ENCODE results near the gene PIAS2. TPM values are rescaled to one million over a fixed set of nuclear protein-coding genes. Genes with fewer than 3 reads are reported as not detected.

PIAS2 gene
- polyA plus RNA-seq, 1 donor (not counting 4 experiments of a cell fraction or from before 2014, with no cell fraction given) = 11.4 TPM

DNA sequence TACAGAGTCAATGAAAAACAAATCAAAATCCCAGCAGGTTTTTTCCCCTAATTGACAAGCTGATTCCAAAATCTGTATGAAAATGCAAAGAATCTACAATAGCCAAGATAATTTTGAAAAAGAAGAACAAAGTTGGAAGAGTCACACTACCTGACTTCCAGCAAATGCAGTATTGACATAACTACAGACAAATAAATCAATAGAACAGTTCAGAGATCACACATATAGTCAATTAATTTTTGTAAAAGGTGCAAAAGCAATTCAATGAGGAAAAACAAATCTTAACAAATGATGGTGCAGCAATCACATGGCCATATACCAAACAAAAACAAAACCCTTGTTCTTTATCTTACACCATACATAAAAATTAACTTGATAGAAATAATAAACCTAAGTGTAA, 85.9 kb downstream of the PIAS2 start:
- Histone ChIP-seq H3K79me2 (ENCODE audit: control insufficient read depth, insufficient read depth, low read length) (no peaks in the 10 kb centered on the region), H3K27me3 (ENCODE audit: control insufficient read depth, extremely low read depth, insufficient read depth, low read length) (no peaks in the 10 kb centered on the region), H3K36me3 (ENCODE audit: control insufficient read depth in 2 of 2, extremely low read depth in 1 of 2, insufficient read depth in 2 of 2, low read length in 2 of 2) (peaks cover 0 to 5% of the 10 kb centered on the region in 2 experiments), H2AFZ (ENCODE audit: control insufficient read depth, low read length) (no peak overlapping the region), H4K20me1 (ENCODE audit: control insufficient read depth, extremely low read depth, insufficient read depth, low read length) (no peaks in the 10 kb centered on the region), H3K4me1 (ENCODE audit: control insufficient read depth, extremely low read depth, insufficient read depth, low read length) (no peaks in the 10 kb centered on the region), H3K9me3 (ENCODE audit: control insufficient read depth, low read depth, low read length) (no peaks in the 10 kb centered on the region), H3K4me2 (ENCODE audit: control insufficient read depth, extremely low read depth, insufficient read depth, low read depth, low read length) (no peak overlapping the region), H3K27ac (ENCODE audit: control insufficient read depth, insufficient read depth, low read length) (no peak overlapping the region), H3K9ac (ENCODE audit: control insufficient read depth, extremely low read depth, insufficient read depth, low read length) (no peak overlapping the region), H3K9me1 (ENCODE audit: control insufficient read depth, extremely low read depth, insufficient read depth, low read length) (no peaks in the 10 kb centered on the region), H3K4me3 (ENCODE audit: control insufficient read depth in 2 of 3, extremely low read depth in 1 of 3, insufficient read depth in 2 of 3, low read depth in 1 of 3, low read length in 3 of 3) (no peak overlapping the region)
- dilution Hi-C loops (cut with MboI; ENCODE audit: extremely low pct_ligation_motif_present, low sequenced_read_pairs) = no loop called here
- DNase-seq (ENCODE audit: low read depth, low spot score) (no peak), FAIRE-seq (no peak)
- TF ChIP-seq, protein P1, sequence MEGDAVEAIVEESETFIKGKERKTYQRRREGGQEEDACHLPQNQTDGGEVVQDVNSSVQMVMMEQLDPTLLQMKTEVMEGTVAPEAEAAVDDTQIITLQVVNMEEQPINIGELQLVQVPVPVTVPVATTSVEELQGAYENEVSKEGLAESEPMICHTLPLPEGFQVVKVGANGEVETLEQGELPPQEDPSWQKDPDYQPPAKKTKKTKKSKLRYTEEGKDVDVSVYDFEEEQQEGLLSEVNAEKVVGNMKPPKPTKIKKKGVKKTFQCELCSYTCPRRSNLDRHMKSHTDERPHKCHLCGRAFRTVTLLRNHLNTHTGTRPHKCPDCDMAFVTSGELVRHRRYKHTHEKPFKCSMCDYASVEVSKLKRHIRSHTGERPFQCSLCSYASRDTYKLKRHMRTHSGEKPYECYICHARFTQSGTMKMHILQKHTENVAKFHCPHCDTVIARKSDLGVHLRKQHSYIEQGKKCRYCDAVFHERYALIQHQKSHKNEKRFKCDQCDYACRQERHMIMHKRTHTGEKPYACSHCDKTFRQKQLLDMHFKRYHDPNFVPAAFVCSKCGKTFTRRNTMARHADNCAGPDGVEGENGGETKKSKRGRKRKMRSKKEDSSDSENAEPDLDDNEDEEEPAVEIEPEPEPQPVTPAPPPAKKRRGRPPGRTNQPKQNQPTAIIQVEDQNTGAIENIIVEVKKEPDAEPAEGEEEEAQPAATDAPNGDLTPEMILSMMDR (optimal IDR thresholded peaks at IDR 0.05 in 1 of 3, IDR thresholded peaks at IDR 0.05 in 1 of 3, conservative IDR thresholded peaks at IDR 0.05 in 1 of 3; ENCODE audit: extremely low read depth in 1 of 3, insufficient read depth in 2 of 3, low read length in 3 of 3) = no peak
- no peak for TF ChIP-seq EZH2 (IDR thresholded peaks at IDR 0.05; ENCODE audit: low read length)

DNA sequence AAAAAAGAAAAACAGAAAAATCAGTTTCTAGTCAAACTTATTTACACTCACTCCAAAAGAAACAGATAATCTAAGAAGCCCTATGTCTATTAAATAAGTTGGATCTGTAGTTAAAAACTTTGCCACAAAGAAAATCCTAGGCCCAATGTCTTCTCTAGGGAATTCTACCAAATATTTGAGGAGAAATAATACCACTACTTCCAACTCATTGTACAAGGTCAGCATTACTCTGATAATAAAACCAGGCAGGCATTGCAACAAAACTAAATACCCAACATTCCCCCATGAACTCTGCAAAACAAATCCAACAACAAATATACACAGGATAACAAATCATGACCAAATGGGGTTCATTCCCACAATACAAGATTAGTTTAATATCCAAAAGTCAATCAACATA, 86.7 kb downstream of the PIAS2 start:
- TF ChIP-seq, protein P1 (optimal IDR thresholded peaks at IDR 0.05 in 1 of 3, IDR thresholded peaks at IDR 0.05 in 1 of 3, conservative IDR thresholded peaks at IDR 0.05 in 1 of 3; ENCODE audit: extremely low read depth in 1 of 3, insufficient read depth in 2 of 3, low read length in 3 of 3) = no peak
- TF ChIP-seq EZH2 (IDR thresholded peaks at IDR 0.05; ENCODE audit: low read length) = no peak
- no peaks in the 10 kb centered on the region for H3K4me1 ChIP-seq (ENCODE audit: control insufficient read depth, extremely low read depth, insufficient read depth, low read length)
- no peak overlapping the region for H3K9ac ChIP-seq (ENCODE audit: control insufficient read depth, extremely low read depth, insufficient read depth, low read length)
- no peaks in the 10 kb centered on the region for H4K20me1 ChIP-seq (ENCODE audit: control insufficient read depth, extremely low read depth, insufficient read depth, low read length)
- DNase-seq (ENCODE audit: low read depth, low spot score) (no peak), FAIRE-seq (no peak)
- dilution Hi-C loops (cut with MboI; ENCODE audit: extremely low pct_ligation_motif_present, low sequenced_read_pairs) = no loop called here
- H3K27me3 ChIP-seq (ENCODE audit: control insufficient read depth, extremely low read depth, insufficient read depth, low read length) = no peaks in the 10 kb centered on the region
- no peak overlapping the region for H2AFZ ChIP-seq (ENCODE audit: control insufficient read depth, low read length)
- H3K4me2 ChIP-seq (ENCODE audit: control insufficient read depth, extremely low read depth, insufficient read depth, low read depth, low read length) = no peak overlapping the region
- no peak overlapping the region for H3K4me3 ChIP-seq (ENCODE audit: control insufficient read depth in 2 of 3, extremely low read depth in 1 of 3, insufficient read depth in 2 of 3, low read depth in 1 of 3, low read length in 3 of 3)
- H3K9me1 ChIP-seq (ENCODE audit: control insufficient read depth, extremely low read depth, insufficient read depth, low read length) = no peaks in the 10 kb centered on the region
- peaks cover 3 to 5% of the 10 kb centered on the region in 2 experiments for H3K36me3 ChIP-seq (ENCODE audit: control insufficient read depth in 2 of 2, extremely low read depth in 1 of 2, insufficient read depth in 2 of 2, low read length in 2 of 2)
- no peaks in the 10 kb centered on the region for H3K79me2 ChIP-seq (ENCODE audit: control insufficient read depth, insufficient read depth, low read length)
- no peak overlapping the region for H3K27ac ChIP-seq (ENCODE audit: control insufficient read depth, insufficient read depth, low read length)
- no peaks in the 10 kb centered on the region for H3K9me3 ChIP-seq (ENCODE audit: control insufficient read depth, low read depth, low read length)

All from keratinocyte (primary cell).